Hepatocyte (in vitro differentiated cells): ENCODE results near the gene CCDC192. TPM values are rescaled to one million over a fixed set of nuclear protein-coding genes. Genes with fewer than 3 reads are reported as not detected.

Experiments used
- DNase-seq: peaks from one replicate; pipeline ENCODE4 v3.0.0-alpha.2; 2016; ENCODE audit warnings: low spot score
- H2AFZ ChIP-seq: fragments of 200-600 bp; sonication (generic); 2 replicates; pipeline ENCODE4 v1.6.0; 2016; ENCODE audit warnings: antibody characterized with exemption, mild to moderate bottlenecking
- H3K27ac ChIP-seq: fragments of 200-600 bp; sonication (generic); 2 replicates; pipeline ENCODE4 v1.5.1; 2016; ENCODE audit warnings: mild to moderate bottlenecking
- H3K27me3 ChIP-seq: fragments of 200-600 bp; sonication (generic); 2 replicates; pipeline ENCODE4 v1.6.1; 2016
- H3K36me3 ChIP-seq: fragments of 200-600 bp; sonication (generic); replicated peaks from 2 replicates; pipeline ENCODE4 v1.5.1; 2016; ENCODE audit warnings: low read depth; ENCODE audit not compliant: insufficient read depth
- H3K4me1 ChIP-seq: fragments of 200-600 bp; sonication (generic); 2 replicates; pipeline ENCODE4 v1.5.1; 2016; ENCODE audit warnings: mild to moderate bottlenecking, moderate library complexity; ENCODE audit not compliant: insufficient read depth
- H3K4me2 ChIP-seq: fragments of 200-600 bp; sonication (generic); 2 replicates; pipeline ENCODE4 v1.6.0; 2016
- H3K4me3 ChIP-seq: fragments of 200-600 bp; sonication (generic); 2 replicates; pipeline ENCODE4 v1.5.1; 2016; ENCODE audit warnings: mild to moderate bottlenecking
- H3K79me2 ChIP-seq: fragments of 200-600 bp; sonication (generic); 2 replicates; pipeline ENCODE4 v1.6.0; 2017; ENCODE audit warnings: mild to moderate bottlenecking
- H3K9me2 ChIP-seq: fragments of 200-600 bp; sonication (generic); replicated peaks from 2 replicates; pipeline ENCODE4 v1.6.0; 2017; ENCODE audit warnings: mild to moderate bottlenecking; ENCODE audit not compliant: insufficient read depth
- H3K9me3 ChIP-seq: fragments of 200-600 bp; sonication (generic); 2 replicates; pipeline ENCODE4 v1.5.1; 2016; ENCODE audit warnings: low read depth, mild to moderate bottlenecking
- H4K20me1 ChIP-seq: fragments of 200-600 bp; sonication (generic); 2 replicates; pipeline ENCODE4 v1.6.0; 2016; ENCODE audit warnings: mild to moderate bottlenecking; ENCODE audit not compliant: insufficient read depth, poor library complexity, severe bottlenecking
- EZH2 ChIP-seq: fragments of 200-600 bp; sonication (generic); IDR thresholded peaks from 2 replicates; pipeline ENCODE4 v1.6.1; 2016; ENCODE audit warnings: antibody characterized with exemption, mild to moderate bottlenecking, borderline replicate concordance
- EZH2phosphoT487 ChIP-seq: fragments of 200-600 bp; sonication (generic); IDR thresholded peaks from one replicate; pipeline ENCODE4 v1.6.1; 2018; ENCODE audit warnings: antibody characterized with exemption, mild to moderate bottlenecking, low read depth, moderate library complexity; ENCODE audit not compliant: unreplicated experiment, severe bottlenecking
- WGBS: methylation state at CpG from one replicate; pipeline ENCODE4 v1.1.6; 2016; ENCODE audit warnings: low lambda C conversion rate; ENCODE audit errors: missing lambda C conversion rate; 5-methylcytosine and 5-hydroxymethylcytosine counted together
- polyA plus RNA-seq: library from polyadenylated mRNA; unstranded; fragments of >200 nt; fragmentation: Nextera tagmentation; extraction: Ambion mirVana; gene quantifications from 2 replicates; pipeline ENCODE4 v1.2.1, GENCODE V29; 2016
- total RNA-seq: library from RNA; depleted of rRNA; stranded (reverse); fragments of >200 nt; gene quantifications from 2 replicates; pipeline ENCODE4 v1.2.3, GENCODE V29; 2014
- TF ChIP-seq, protein P1 (sequence below): fragments of 200-600 bp; sonication (generic); IDR thresholded peaks from 2 replicates; pipeline ENCODE4 v1.5.1; 2016; ENCODE audit warnings: antibody characterized with exemption, mild to moderate bottlenecking; ENCODE audit not compliant: poor library complexity

Gene CCDC192
- total and polyA plus RNA-seq, 2 experiments from 2014 or later, result 0.39 TPM; not detected in 1

DNA sequence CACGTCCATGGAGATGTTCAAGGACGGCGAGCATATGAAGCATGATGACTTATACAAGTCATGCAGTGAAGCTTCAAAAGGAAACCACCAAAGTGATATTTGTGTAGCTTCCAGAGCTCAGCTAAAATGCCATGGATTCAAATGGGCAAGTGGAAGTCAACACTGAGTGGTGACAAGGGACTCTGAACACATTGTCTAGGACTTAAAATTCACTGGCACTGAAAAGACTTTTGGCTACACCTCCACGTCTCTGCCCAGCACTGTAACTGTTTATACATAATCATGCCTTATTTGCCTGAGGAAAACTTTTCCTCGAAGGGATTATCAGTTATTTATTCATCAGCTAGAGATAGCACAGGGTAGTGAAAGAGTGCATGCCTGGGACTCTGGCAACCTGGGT, 39.1 kb upstream of the CCDC192 start:
- Histone ChIP-seq H3K4me3 (no peak overlapping the region), H3K9me3 (no peaks in the 10 kb centered on the region), H3K27me3 (no peaks in the 10 kb centered on the region), H3K27ac (no peak overlapping the region), H3K4me1 (no peaks in the 10 kb centered on the region), H2AFZ (no peak overlapping the region), H3K36me3 (no peaks in the 10 kb centered on the region), H3K79me2 (no peaks in the 10 kb centered on the region), H3K9me2 (no peaks in the 10 kb centered on the region), H4K20me1 (no peaks in the 10 kb centered on the region), H3K4me2 (no peak overlapping the region)
- DNase-seq, result no peak
- no peak for TF ChIP-seq EZH2phosphoT487
- TF ChIP-seq, protein P1, sequence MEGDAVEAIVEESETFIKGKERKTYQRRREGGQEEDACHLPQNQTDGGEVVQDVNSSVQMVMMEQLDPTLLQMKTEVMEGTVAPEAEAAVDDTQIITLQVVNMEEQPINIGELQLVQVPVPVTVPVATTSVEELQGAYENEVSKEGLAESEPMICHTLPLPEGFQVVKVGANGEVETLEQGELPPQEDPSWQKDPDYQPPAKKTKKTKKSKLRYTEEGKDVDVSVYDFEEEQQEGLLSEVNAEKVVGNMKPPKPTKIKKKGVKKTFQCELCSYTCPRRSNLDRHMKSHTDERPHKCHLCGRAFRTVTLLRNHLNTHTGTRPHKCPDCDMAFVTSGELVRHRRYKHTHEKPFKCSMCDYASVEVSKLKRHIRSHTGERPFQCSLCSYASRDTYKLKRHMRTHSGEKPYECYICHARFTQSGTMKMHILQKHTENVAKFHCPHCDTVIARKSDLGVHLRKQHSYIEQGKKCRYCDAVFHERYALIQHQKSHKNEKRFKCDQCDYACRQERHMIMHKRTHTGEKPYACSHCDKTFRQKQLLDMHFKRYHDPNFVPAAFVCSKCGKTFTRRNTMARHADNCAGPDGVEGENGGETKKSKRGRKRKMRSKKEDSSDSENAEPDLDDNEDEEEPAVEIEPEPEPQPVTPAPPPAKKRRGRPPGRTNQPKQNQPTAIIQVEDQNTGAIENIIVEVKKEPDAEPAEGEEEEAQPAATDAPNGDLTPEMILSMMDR, result no peak
- TF ChIP-seq EZH2, result no peak
- whole genome bisulfite sequencing, result 75% methylated on average over 5 of the region's 5 CpGs

DNA sequence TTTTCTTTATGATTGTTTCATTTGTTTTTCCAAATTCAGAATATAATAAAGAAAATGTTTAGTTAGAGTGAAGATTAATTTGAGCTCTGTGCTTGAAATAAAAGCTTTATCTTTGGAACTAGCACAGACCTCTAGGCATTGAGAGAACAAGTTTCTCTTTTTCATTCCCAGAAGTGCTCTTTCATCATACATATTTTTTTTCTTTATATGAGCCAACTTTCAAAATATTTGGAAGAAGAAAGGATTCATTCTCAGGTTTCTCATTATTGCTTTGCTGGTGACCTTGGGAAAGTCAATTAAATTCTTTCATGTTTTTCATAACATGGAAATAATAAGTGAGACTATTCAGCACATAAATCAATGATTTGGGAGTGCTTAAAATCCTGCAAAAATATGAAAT, 37.5 kb upstream of the CCDC192 start:
- DNase-seq, result no peak
- H3K4me3 ChIP-seq, result no peak overlapping the region
- H3K36me3 ChIP-seq, result no peaks in the 10 kb centered on the region
- no peaks in the 10 kb centered on the region for H3K9me3 ChIP-seq
- no peaks in the 10 kb centered on the region for H3K4me1 ChIP-seq
- no peaks in the 10 kb centered on the region for H4K20me1 ChIP-seq
- H3K27me3 ChIP-seq, result no peaks in the 10 kb centered on the region
- H3K9me2 ChIP-seq, result no peaks in the 10 kb centered on the region
- no peak overlapping the region for H2AFZ ChIP-seq
- no peaks in the 10 kb centered on the region for H3K79me2 ChIP-seq
- TF ChIP-seq, protein P1, result no peak
- no peak for TF ChIP-seq EZH2phosphoT487
- no peak for TF ChIP-seq EZH2
- no peak overlapping the region for H3K4me2 ChIP-seq
- H3K27ac ChIP-seq, result no peak overlapping the region

DNA sequence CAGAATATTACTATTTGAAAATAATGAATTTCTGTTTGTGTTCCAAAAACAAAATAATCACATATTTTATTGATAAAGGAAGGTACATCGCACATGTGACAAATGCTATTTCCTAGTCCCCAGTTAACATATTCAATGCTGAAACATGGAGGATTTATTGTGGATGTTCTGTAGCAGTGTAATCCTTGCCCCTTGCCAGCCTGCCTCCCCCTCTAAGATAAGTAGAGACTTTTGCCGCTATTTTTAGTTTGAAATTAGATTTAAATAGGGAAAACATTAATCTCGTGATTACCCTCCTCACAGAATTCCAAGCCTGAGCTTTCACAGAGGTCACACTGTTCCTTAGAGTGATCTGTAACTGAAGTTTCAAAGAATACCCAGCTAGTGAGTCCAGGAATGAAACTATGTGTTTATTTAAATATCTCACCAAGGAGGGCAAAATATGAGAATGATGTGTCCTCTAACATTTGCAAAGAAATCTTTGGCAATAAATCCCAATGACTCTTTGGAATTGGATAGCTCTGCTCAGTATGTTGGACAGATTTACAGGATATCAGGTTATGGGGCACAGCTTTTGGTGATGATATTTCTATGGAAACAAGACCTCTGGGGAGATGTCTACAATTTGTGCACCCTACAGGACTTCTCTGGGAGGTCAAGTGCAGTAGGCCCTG, 37.0 kb upstream of the CCDC192 start:
- H3K27me3 ChIP-seq, result no peaks in the 10 kb centered on the region

More for the DNA sequence above, 37.0 kb upstream of the CCDC192 start:
- no peaks in the 10 kb centered on the region for H3K79me2 ChIP-seq
- no peak overlapping the region for H2AFZ ChIP-seq
- no peaks in the 10 kb centered on the region for H3K9me3 ChIP-seq
- no peaks in the 10 kb centered on the region for H3K4me1 ChIP-seq
- H3K4me2 ChIP-seq, result no peak overlapping the region
- H4K20me1 ChIP-seq, result no peaks in the 10 kb centered on the region
- H3K9me2 ChIP-seq, result no peaks in the 10 kb centered on the region
- 96% methylated on average over 3 of the region's 3 CpGs for WGBS
- no peak for DNase-seq
- no peak overlapping the region for H3K4me3 ChIP-seq
- TF ChIP-seq EZH2phosphoT487 (no peak), EZH2 (no peak)
- TF ChIP-seq, protein P1, result no peak
- H3K36me3 ChIP-seq, result no peaks in the 10 kb centered on the region
- no peak overlapping the region for H3K27ac ChIP-seq
